Neuronal stem cell (in vitro differentiated cells): Measurements from ENCODE around the gene YY1.

Experiments used
- DNase-seq: peaks from one replicate; pipeline ENCODE4 v3.0.0-alpha.2; 2013; ENCODE audit warnings: low spot score
- H2AFZ ChIP-seq: one replicate; pipeline ENCODE4 v1.6.1; 2013; ENCODE audit warnings: mild to moderate bottlenecking, low read length, inconsistent platforms
- H2AK5ac ChIP-seq: 2 replicates; pipeline ENCODE4 v1.6.1; 2013; ENCODE audit warnings: low read depth, mild to moderate bottlenecking, inconsistent platforms, low read length, moderate library complexity, mixed read lengths
- H2BK120ac ChIP-seq: 2 replicates; pipeline ENCODE4 v1.6.1; 2013; ENCODE audit warnings: low read depth, mild to moderate bottlenecking, inconsistent platforms, low read length, moderate library complexity, mixed read lengths
- H2BK12ac ChIP-seq: one replicate; pipeline ENCODE4 v1.6.1; 2013; ENCODE audit warnings: low read length, inconsistent platforms
- H2BK15ac ChIP-seq: 2 replicates; pipeline ENCODE4 v1.6.1; 2013; ENCODE audit warnings: mild to moderate bottlenecking, low read length, inconsistent platforms, mixed read lengths
- H2BK5ac ChIP-seq: one replicate; pipeline ENCODE4 v1.6.1; 2013; ENCODE audit warnings: inconsistent platforms, mild to moderate bottlenecking, low read length, moderate library complexity
- H3K14ac ChIP-seq: one replicate; pipeline ENCODE4 v1.6.1; 2013; ENCODE audit warnings: low read length, inconsistent platforms
- H3K18ac ChIP-seq: 2 replicates; pipeline ENCODE4 v1.6.1; 2013; ENCODE audit warnings: low read length, inconsistent platforms
- H3K23ac ChIP-seq: 2 replicates; pipeline ENCODE4 v1.6.1; 2013; ENCODE audit warnings: low read depth, mild to moderate bottlenecking, mixed read lengths, low read length, inconsistent platforms; ENCODE audit not compliant: poor library complexity
- H3K27ac ChIP-seq: replicated peaks from 3 replicates; pipeline ENCODE4 v1.5.1; 2013; ENCODE audit warnings: low read length, inconsistent platforms
- H3K27me3 ChIP-seq, 3 experiments: 2 replicates each; pipeline ENCODE4 v1.6.1; 2013; ENCODE audit warnings: low read length in 3 of 3, mild to moderate bottlenecking in 2 of 3, inconsistent platforms in 1 of 3, low read depth in 1 of 3, mixed read lengths in 1 of 3, moderate library complexity in 1 of 3; ENCODE audit not compliant: control insufficient read depth in 3 of 3, insufficient read depth in 3 of 3
- H3K36me3 ChIP-seq, 2 donors: replicated peaks in 1 of 2; 2 replicates each; pipeline ENCODE4 v1.6.1; 2013; ENCODE audit warnings: low read length in 2 of 2; ENCODE audit not compliant: control insufficient read depth in 2 of 2, insufficient read depth in 2 of 2
- H3K4ac ChIP-seq: 2 replicates; pipeline ENCODE4 v1.6.1; 2013; ENCODE audit warnings: inconsistent platforms, mild to moderate bottlenecking, low read length, moderate library complexity
- H3K4me1 ChIP-seq, 2 donors: 1 replicate in 1 of 2; 2 replicates in 1 of 2; pipeline ENCODE4 v1.6.1; 2013; ENCODE audit warnings: low read length in 2 of 2, low read depth in 1 of 2; ENCODE audit not compliant: control insufficient read depth in 2 of 2, insufficient read depth in 1 of 2
- H3K4me2 ChIP-seq: one replicate; pipeline ENCODE4 v1.6.1; 2013; ENCODE audit warnings: mild to moderate bottlenecking, low read length, inconsistent platforms; ENCODE audit not compliant: insufficient read depth, poor library complexity, severe bottlenecking
- H3K4me3 ChIP-seq, 2 donors: 2 replicates each; pipeline ENCODE4 v1.5.1; 2013; ENCODE audit warnings: low read length in 2 of 2, mild to moderate bottlenecking in 2 of 2, inconsistent platforms in 1 of 2, moderate library complexity in 1 of 2
- H3K79me1 ChIP-seq: one replicate; pipeline ENCODE4 v1.6.1; 2013; ENCODE audit warnings: low read depth, mild to moderate bottlenecking, inconsistent platforms, low read length, moderate library complexity
- H3K9ac ChIP-seq: one replicate; pipeline ENCODE4 v1.6.1; 2013; ENCODE audit warnings: mild to moderate bottlenecking, low read depth, low read length, inconsistent platforms; ENCODE audit not compliant: poor library complexity
- H3K9me3 ChIP-seq, 2 donors: replicated peaks in 1 of 2; 2 replicates each; pipeline versions ENCODE3 to v1.6.1; 2013; ENCODE audit warnings: low read length in 2 of 2, mild to moderate bottlenecking in 2 of 2, inconsistent platforms in 1 of 2, low read depth in 1 of 2, mixed read lengths in 1 of 2, moderate library complexity in 1 of 2; ENCODE audit not compliant: control insufficient read depth in 2 of 2, insufficient read depth in 1 of 2
- H4K8ac ChIP-seq: one replicate; pipeline ENCODE4 v1.6.1; 2013; ENCODE audit warnings: low read depth, mild to moderate bottlenecking, inconsistent platforms, low read length, moderate library complexity
- H4K91ac ChIP-seq: one replicate; pipeline ENCODE4 v1.6.1; 2013; ENCODE audit warnings: low read length, low read depth, mild to moderate bottlenecking, inconsistent platforms; ENCODE audit not compliant: poor library complexity
- WGBS, 2 donors: extraction: QIAGEN DNeasy Blood & Tissue Kit; methylation state at CpG; one replicate each; pipeline ENCODE4 v1.1.7; 2013; ENCODE audit warnings: missing lambda C conversion rate in 2 of 2, mixed read lengths in 1 of 2; ENCODE audit not compliant: insufficient read length in 2 of 2, insufficient replicate concordance in 1 of 2; ENCODE audit errors: extremely low coverage in 2 of 2; 5-methylcytosine and 5-hydroxymethylcytosine counted together

The YY1 gene

GRCh38 chr14:100323121-100323941, 84.4 kb downstream of the YY1 start, which contains the start of gene SLC25A47:
SLC25A47 (plus strand) TSS chr14:100323339; CDS start chr14:100323415, 76 bp downstream.
- peak within 1 kb of the TSS; percentile 32 for H4K8ac ChIP-seq
- no peaks in the 10 kb centered on the region for H3K79me1 ChIP-seq
- H3K9me3 ChIP-seq = no peaks in the 10 kb centered on the region
- H3K27ac ChIP-seq = no peak within 1 kb of the TSS
- H3K4ac ChIP-seq = no peak within 1 kb of the TSS
- H3K4me2 ChIP-seq = no peak within 1 kb of the TSS
- H3K27me3 ChIP-seq = peaks cover 0 to 45% (median 0%) of the 10 kb centered on the region in 3 experiments
- peak within 1 kb of the TSS; percentile 68 for H4K91ac ChIP-seq
- H3K18ac ChIP-seq = peak within 1 kb of the TSS; percentile 83
- peak within 1 kb of the TSS; percentile 35 for H2BK120ac ChIP-seq
- H3K14ac ChIP-seq = peak within 1 kb of the TSS; percentile 75
- peak within 1 kb of the TSS; percentile 77 for H3K23ac ChIP-seq
- no CpG with 5 or more reads among the region's 16 CpGs for WGBS, 2 donors
- H3K36me3 ChIP-seq = no peaks in the 10 kb centered on the region
- H2BK12ac ChIP-seq = peak within 1 kb of the TSS; percentile 89
- peak within 1 kb of the TSS; percentile 91 for H2BK15ac ChIP-seq
- H2AK5ac ChIP-seq = peak within 1 kb of the TSS; percentile 86
- H3K4me1 ChIP-seq = peaks cover 0 to 3% of the 10 kb centered on the region in 2 donors
- H2AFZ ChIP-seq = no peak within 1 kb of the TSS
- H3K9ac ChIP-seq = peak within 1 kb of the TSS; percentile 18
- H3K4me3 ChIP-seq = no peak within 1 kb of the TSS
- H2BK5ac ChIP-seq = peak within 1 kb of the TSS; percentile 62
- DNase-seq = no peak

- WGBS, 2 donors = no CpG with 5 or more reads among the region's 8 CpGs
- Histone ChIP-seq H2AFZ (no peak overlapping the region), H3K27ac (no peak overlapping the region), H4K91ac (no peak overlapping the region), H2BK15ac (no peak overlapping the region), H3K23ac (no peak overlapping the region), H3K4me3 (no peak overlapping the region), H2BK12ac (no peak overlapping the region), H3K4me2 (no peak overlapping the region), H3K14ac (peak overlapping the region; percentile 33), H3K9ac (no peak overlapping the region), H3K4me1 (peaks cover 0 to 3% of the 10 kb centered on the region in 2 donors), H3K18ac (peak overlapping the region; percentile 79), H3K79me1 (no peaks in the 10 kb centered on the region), H2AK5ac (peak overlapping the region; percentile 74), H3K4ac (no peak overlapping the region), H2BK120ac (no peak overlapping the region), H3K36me3 (no peaks in the 10 kb centered on the region), H4K8ac (no peak overlapping the region), H3K9me3 (no peaks in the 10 kb centered on the region), H3K27me3 (peaks cover 0 to 45% (median 0%) of the 10 kb centered on the region in 3 experiments), H2BK5ac (peak overlapping the region; percentile 26)
- DNase-seq = no peak
These were observed 85.0 kb downstream of the YY1 start for GRCh38 chr14:100323942-100324307.

GRCh38 chr14:100325231-100325632, 86.3 kb downstream of the YY1 start:
- no peak overlapping the region for H4K91ac ChIP-seq
- no peak overlapping the region for H2BK120ac ChIP-seq
- peak overlapping the region in 1 of 2 donors; percentile 43 for H3K4me3 ChIP-seq
- H3K27me3 ChIP-seq = peaks cover 0 to 45% (median 0%) of the 10 kb centered on the region in 3 experiments
- no peaks in the 10 kb centered on the region for H3K9me3 ChIP-seq
- no peak overlapping the region for H2BK15ac ChIP-seq
- H3K14ac ChIP-seq = peak overlapping the region; percentile 87
- no peaks in the 10 kb centered on the region for H3K79me1 ChIP-seq
- no peak overlapping the region for H3K27ac ChIP-seq
- H3K36me3 ChIP-seq = no peaks in the 10 kb centered on the region
- peak overlapping the region; percentile 88 for H3K18ac ChIP-seq
- peaks cover 0 to 3% of the 10 kb centered on the region in 2 donors for H3K4me1 ChIP-seq
- no peak for DNase-seq
- no peak overlapping the region for H3K9ac ChIP-seq
- no peak overlapping the region for H2BK5ac ChIP-seq
- H3K23ac ChIP-seq = no peak overlapping the region
- no peak overlapping the region for H3K4ac ChIP-seq
- WGBS, 2 donors = no CpG with 5 or more reads among the region's 17 CpGs
- H2AFZ ChIP-seq = peak overlapping the region; percentile 40
- peak overlapping the region; percentile 78 for H2AK5ac ChIP-seq
- H4K8ac ChIP-seq = no peak overlapping the region
- H2BK12ac ChIP-seq = no peak overlapping the region
- no peak overlapping the region for H3K4me2 ChIP-seq

GRCh38 chr14:100325958-100326357, 87.0 kb downstream of the YY1 start:
- Histone ChIP-seq H2AFZ (no peak overlapping the region), H3K9me3 (no peaks in the 10 kb centered on the region), H2BK120ac (no peak overlapping the region), H2BK12ac (no peak overlapping the region), H3K4me2 (no peak overlapping the region), H3K18ac (peak overlapping the region; percentile 36), H3K79me1 (no peaks in the 10 kb centered on the region), H3K36me3 (no peaks in the 10 kb centered on the region), H3K4me1 (peaks cover 0 to 3% of the 10 kb centered on the region in 2 donors), H3K4ac (no peak overlapping the region), H3K27me3 (peaks cover 0 to 45% (median 0%) of the 10 kb centered on the region in 3 experiments), H3K9ac (peak overlapping the region; percentile 10), H4K91ac (no peak overlapping the region), H3K4me3 (no peak overlapping the region), H2AK5ac (no peak overlapping the region), H3K27ac (no peak overlapping the region), H3K23ac (no peak overlapping the region), H2BK15ac (no peak overlapping the region), H3K14ac (no peak overlapping the region), H2BK5ac (no peak overlapping the region), H4K8ac (no peak overlapping the region)
- no peak for DNase-seq
- no CpG with 5 or more reads among the region's 13 CpGs for WGBS, 2 donors
